Lung (tissue), 12 donors: ENCODE measurements around the gene CEP72. TPM values are rescaled to one million over a fixed set of nuclear protein-coding genes. Genes with fewer than 3 reads are reported as not detected.

ENCODE experiments used
- ATAC-seq: fragments of 200-7000 bp; cut with Tn5 transposase; one replicate; pipeline ENCODE4 v1.9.1; 2020; ENCODE audit warnings: moderate number of reproducible peaks; ENCODE audit not compliant: insufficient read depth, low FRiP score
- DNase-seq, 3 donors: peaks; one replicate each; pipeline ENCODE4 v3.0.0-alpha.2; 2013 to 2017
- H3K27ac ChIP-seq, 2 donors: one replicate each; pipeline ENCODE4 v1.5.1; 2013; ENCODE audit warnings: mild to moderate bottlenecking in 2 of 2, moderate library complexity in 2 of 2, control low read depth in 1 of 2, inconsistent platforms in 1 of 2, low read depth in 1 of 2, low read length in 1 of 2
- H3K27me3 ChIP-seq, 3 donors: one replicate each; pipeline ENCODE4 v1.5.1; 2013; ENCODE audit warnings: low read length in 2 of 3; ENCODE audit not compliant: control insufficient read depth in 3 of 3, insufficient read depth in 3 of 3
- H3K36me3 ChIP-seq, 4 donors: one replicate each; pipeline ENCODE4 v1.5.1; 2013; ENCODE audit warnings: low read length in 4 of 4, mild to moderate bottlenecking in 1 of 4, moderate library complexity in 1 of 4; ENCODE audit not compliant: control insufficient read depth in 4 of 4, insufficient read depth in 4 of 4
- H3K4me1 ChIP-seq, 5 donors: one replicate each; pipeline ENCODE4 v1.5.1; 2013; ENCODE audit warnings: low read length in 5 of 5, mild to moderate bottlenecking in 2 of 5, moderate library complexity in 1 of 5; ENCODE audit not compliant: control insufficient read depth in 5 of 5, insufficient read depth in 5 of 5
- H3K4me3 ChIP-seq: one replicate; pipeline ENCODE4 v1.5.1; 2013; ENCODE audit warnings: mild to moderate bottlenecking, control low read depth, moderate library complexity
- H3K9ac ChIP-seq, 2 donors: one replicate each; pipeline ENCODE4 v1.5.1; 2013; ENCODE audit warnings: low read length in 2 of 2, control low read depth in 1 of 2; ENCODE audit not compliant: insufficient read depth in 1 of 2
- H3K9me3 ChIP-seq, 4 donors: one replicate each; pipeline ENCODE4 v1.5.1; 2013; ENCODE audit warnings: low read length in 3 of 4, mild to moderate bottlenecking in 1 of 4, moderate library complexity in 1 of 4; ENCODE audit not compliant: control insufficient read depth in 4 of 4, insufficient read depth in 3 of 4
- CTCF ChIP-seq: IDR thresholded peaks from 2 replicates; pipeline ENCODE4 v1.5.1; 2012; ENCODE audit warnings: mild to moderate bottlenecking; ENCODE audit errors: control extremely low read depth, extremely low read depth
- WGBS, 2 donors: extraction: QIAGEN DNeasy Blood & Tissue Kit; methylation state at CpG; one replicate each; pipeline ENCODE4 v1.1.7; 2013; 5-methylcytosine and 5-hydroxymethylcytosine counted together
- polyA plus RNA-seq, 2 donors: library from polyadenylated mRNA; stranded (reverse); fragments of 200-250 nt; gene quantifications; one replicate each; pipeline ENCODE4 v1.2.1, GENCODE V29; 2013
- total RNA-seq, 2 donors: library from RNA; depleted of rRNA in 1 of 2; stranded (reverse); fragments of >200 nt in 1 of 2; gene quantifications; one replicate each; pipeline ENCODE4 v1.2.1, GENCODE V29; 2014 to 2021
- donor health status: control.
- donor health status: control.
- donor health status: Bipolar disorder and iron deficiency.
- donor health status: healthy.
- donor health status: DM: yes; HTN: yes; CAD: no.

The CEP72 gene
- total and polyA plus RNA-seq, 4 donors = 3.1 to 12.1 (median 6.0) TPM

GRCh38 chr5:569358-569867 lies 42.7 kb upstream of the CEP72 start:
- Histone ChIP-seq H3K27me3 (peaks cover 14 to 18% (median 17%) of the 10 kb centered on the region in 3 donors), H3K9me3 (peaks cover 0 to 7% (median 0%) of the 10 kb centered on the region in 4 donors), H3K9ac (no peak overlapping the region), H3K36me3 (no peaks in the 10 kb centered on the region), H3K4me1 (no peaks in the 10 kb centered on the region), H3K4me3 (no peak overlapping the region), H3K27ac (no peak overlapping the region)
- 85 to 92% methylated on average over 23 of the region's 23 CpGs for WGBS, 2 donors
- ATAC-seq (no peak), DNase-seq (peak in 1 of 3 donors; percentile 7)
- TF ChIP-seq CTCF = no peak

GRCh38 chr5:569868-570361 lies 42.2 kb upstream of the CEP72 start:
- Histone ChIP-seq H3K9ac (no peak overlapping the region), H3K4me3 (no peak overlapping the region), H3K36me3 (no peaks in the 10 kb centered on the region), H3K27me3 (peaks cover 14 to 18% (median 17%) of the 10 kb centered on the region in 3 donors), H3K27ac (no peak overlapping the region), H3K9me3 (peaks cover 0 to 8% (median 0%) of the 10 kb centered on the region in 4 donors), H3K4me1 (no peaks in the 10 kb centered on the region)
- TF ChIP-seq CTCF = no peak
- ATAC-seq = no peak
- peak in 1 of 3 donors; percentile 3 for DNase-seq
- 86% methylated on average over 21 of the region's 21 CpGs for WGBS, 2 donors

GRCh38 chr5:570446-570845 lies 41.7 kb upstream of the CEP72 start:
- H3K9me3 ChIP-seq = peaks cover 0 to 10% (median 2%) of the 10 kb centered on the region in 4 donors
- 87 to 91% methylated on average over 16 to 17 of the region's 17 CpGs for WGBS, 2 donors
- no peak overlapping the region for H3K4me3 ChIP-seq
- H3K4me1 ChIP-seq = no peaks in the 10 kb centered on the region
- H3K9ac ChIP-seq = no peak overlapping the region
- ATAC-seq = no peak
- H3K27ac ChIP-seq = no peak overlapping the region
- no peak for TF ChIP-seq CTCF
- H3K36me3 ChIP-seq = no peaks in the 10 kb centered on the region
- peaks cover 14 to 18% (median 17%) of the 10 kb centered on the region in 3 donors for H3K27me3 ChIP-seq
- DNase-seq = peak in 1 of 3 donors; percentile 5
